Naive thymus-derived CD8-positive, alpha-beta T cell (primary cell): ENCODE data around the gene ZNF260. TPM values are rescaled to one million over a fixed set of nuclear protein-coding genes. Genes with fewer than 3 reads are reported as not detected.
"Not testable (repeated sequence)": the region's sequence is repeated elsewhere in the genome, so short reads cannot be mapped to it uniquely, and the experiment has no call there.

Source experiments
- ATAC-seq, 2 donors: fragments of 150-1000 bp; cut with Tn5 transposase in 1 of 2; sonication (Bioruptor Pico), chemical (Tn5 transposase) in 1 of 2; 1 replicate in 1 of 2; 2 replicates in 1 of 2; pipeline ENCODE4 v1.10.0; 2021; ENCODE audit warnings: mild to moderate bottlenecking in 2 of 2, moderate library complexity in 2 of 2
- POLR2A ChIA-PET: fragments of 350-600 bp; sonication (Branson Sonifier 250); formaldehyde crosslinking; loops from one replicate; lab custom pipeline; 2021; ENCODE audit warnings: antibody characterized with exemption; lab: Charles Lee
- DNase-seq, 10 donors: peaks; one replicate each; pipeline versions ENCODE4 v3.0.0 to v3.0.0-alpha.2; 2020 to 2022
- H3K27ac Mint-ChIP-seq, 10 donors: one replicate each; pipeline ENCODE4 v1.8.0; 2020 to 2022; ENCODE audit warnings: mild to moderate bottlenecking in 10 of 10, mixed read lengths in 10 of 10, moderate library complexity in 4 of 10, inconsistent platforms in 1 of 10
- H3K27me3 Mint-ChIP-seq, 5 donors: one replicate each; pipeline ENCODE4 v1.8.0; 2021 to 2022; ENCODE audit warnings: mixed read lengths in 5 of 5
- H3K36me3 Mint-ChIP-seq, 3 donors: one replicate each; pipeline ENCODE4 v1.8.0; 2020 to 2022; ENCODE audit warnings: mixed read lengths in 3 of 3, mild to moderate bottlenecking in 2 of 3, inconsistent platforms in 1 of 3
- H3K4me1 Mint-ChIP-seq, 4 donors: one replicate each; pipeline ENCODE4 v1.8.0; 2021 to 2022; ENCODE audit warnings: mixed read lengths in 4 of 4
- H3K4me3 Mint-ChIP-seq, 10 donors: one replicate each; pipeline ENCODE4 v1.8.0; 2020 to 2022; ENCODE audit warnings: mild to moderate bottlenecking in 10 of 10, mixed read lengths in 10 of 10, moderate library complexity in 6 of 10, inconsistent platforms in 1 of 10
- H3K9me3 Mint-ChIP-seq, 9 donors: one replicate each; pipeline ENCODE4 v1.8.0; 2020 to 2022; ENCODE audit warnings: mixed read lengths in 9 of 9, mild to moderate bottlenecking in 3 of 9, inconsistent platforms in 1 of 9, moderate library complexity in 1 of 9
- polyA plus RNA-seq, 3 donors: library from polyadenylated mRNA; unstranded; fragments of 300-500 nt; fragmentation: Illumina TruSeq; gene quantifications; one replicate each; pipeline ENCODE4 v1.2.3, GENCODE V29; 2021
- total RNA-seq, 8 experiments: library from RNA in 2 of 8; stranded (reverse) in 2 of 8; gene quantifications; one replicate each; pipeline ENCODE4 v1.2.3 and lab custom pipeline; 2021 to 2026

The ZNF260 gene
- total and polyA plus RNA-seq, 5 experiments from 2014 or later: 5.5 to 20.5 (median 9.8) TPM

- Mint-ChIP-seq H3K4me1 (peaks cover 19 to 32% (median 26%) of the 10 kb centered on the region in 4 donors), H3K9me3 (peaks cover 0 to 77% (median 33%) of the 10 kb centered on the region in 9 donors), H3K36me3 (peaks cover 32 to 67% (median 34%) of the 10 kb centered on the region in 3 donors), H3K27me3 (no peaks in the 10 kb centered on the region), H3K27ac (peak overlapping the region; percentile 93 to 99 (median 98)), H3K4me3 (peak overlapping the region; percentile 94 to 100 (median 98))
- DNase-seq (no peak), ATAC-seq (no peak)
- POLR2A ChIA-PET: interaction anchor here (0.6 to 3.0 kb wide), 13 partner anchors 38 to 683 kb away, joined by 3 to 32 read pairs (median 7); partner anchors contain the start of genes CAPNS1, ZFP14, ZNF146 and ZNF345
These were observed 238 bp downstream of the ZNF260 start for GRCh38 chr19:36527873-36528193.

- peaks cover 34 to 67% (median 38%) of the 10 kb centered on the region in 3 donors for H3K36me3 Mint-ChIP-seq
- peak overlapping the region in 3 of 10 donors; percentile 98 to 99 (median 99) for H3K27ac Mint-ChIP-seq
- no peak for DNase-seq
- no peak for ATAC-seq
- POLR2A ChIA-PET: interaction anchor here (0.6 to 2.5 kb wide), 10 partner anchors 38 to 388 kb away, joined by 3 to 32 read pairs (median 6); partner anchors contain the start of genes CAPNS1, ZFP14, ZNF146 and ZNF345
- peaks cover 19 to 34% (median 26%) of the 10 kb centered on the region in 4 donors for H3K4me1 Mint-ChIP-seq
- peaks cover 0 to 77% (median 35%) of the 10 kb centered on the region in 9 donors for H3K9me3 Mint-ChIP-seq
- H3K27me3 Mint-ChIP-seq: no peaks in the 10 kb centered on the region
- peak overlapping the region; percentile 94 to 100 (median 98) for H3K4me3 Mint-ChIP-seq
These were observed 730 bp downstream of the ZNF260 start for GRCh38 chr19:36527341-36527740.

- no peaks in the 10 kb centered on the region for H3K27me3 Mint-ChIP-seq
- DNase-seq (no peak), ATAC-seq (no peak)
- H3K36me3 Mint-ChIP-seq: peaks cover 34 to 69% (median 39%) of the 10 kb centered on the region in 3 donors
- POLR2A ChIA-PET: interaction anchor here (1.0 kb wide), 1 partner anchor 78 kb away, joined by 3 read pairs; the partner anchor contains the start of gene ZNF382
- H3K4me1 Mint-ChIP-seq: peaks cover 19 to 34% (median 26%) of the 10 kb centered on the region in 4 donors
- H3K9me3 Mint-ChIP-seq: peaks cover 0 to 79% (median 35%) of the 10 kb centered on the region in 9 donors
- peak overlapping the region in 9 of 10 donors; percentile 33 to 100 (median 71) for H3K4me3 Mint-ChIP-seq
- H3K27ac Mint-ChIP-seq: peak overlapping the region in 4 of 10 donors; percentile 7 to 65 (median 28)
These were observed 1.5 kb downstream of the ZNF260 start for GRCh38 chr19:36526581-36526980.

GRCh38 chr19:36524617-36525016 lies 3.5 kb downstream of the ZNF260 start:
- Mint-ChIP-seq H3K4me3 (peak overlapping the region in 3 of 10 donors; percentile 10 to 42 (median 16)), H3K27me3 (no peaks in the 10 kb centered on the region), H3K9me3 (peaks cover 0 to 84% (median 31%) of the 10 kb centered on the region in 9 donors), H3K4me1 (peaks cover 19 to 34% (median 26%) of the 10 kb centered on the region in 4 donors), H3K27ac (no peak overlapping the region), H3K36me3 (peaks cover 34 to 76% (median 57%) of the 10 kb centered on the region in 3 donors)
- DNase-seq: no peak
- POLR2A ChIA-PET: no interaction called here
- ATAC-seq: no peak

GRCh38 chr19:36514012-36514612 lies 14.0 kb downstream of the ZNF260 start:
- DNase-seq (no peak), ATAC-seq (no peak)
- Mint-ChIP-seq H3K9me3 (peaks cover 11 to 96% (median 55%) of the 10 kb centered on the region in 9 donors), H3K27ac (no peak overlapping the region), H3K36me3 (peaks cover 47 to 75% (median 57%) of the 10 kb centered on the region in 3 donors), H3K4me3 (no peak overlapping the region), H3K4me1 (no peaks in the 10 kb centered on the region), H3K27me3 (no peaks in the 10 kb centered on the region)
- POLR2A ChIA-PET: no interaction called here

- no peaks in the 10 kb centered on the region for H3K4me1 Mint-ChIP-seq
- H3K9me3 Mint-ChIP-seq: peaks cover 0 to 93% (median 22%) of the 10 kb centered on the region in 9 donors
- DNase-seq (no peak), ATAC-seq (no peak)
- H3K4me3 Mint-ChIP-seq: no peak overlapping the region
- no peaks in the 10 kb centered on the region for H3K27me3 Mint-ChIP-seq
- no peak overlapping the region for H3K27ac Mint-ChIP-seq
- POLR2A ChIA-PET: interaction anchor here (0.7 kb wide), 1 partner anchor 200 kb away, joined by 4 read pairs; no protein-coding TSS in a partner anchor
- peaks cover under 1 to 31% (median 24%) of the 10 kb centered on the region in 3 donors for H3K36me3 Mint-ChIP-seq
These were observed 19.7 kb downstream of the ZNF260 start for GRCh38 chr19:36508325-36508724.

GRCh38 chr19:36501973-36502372 lies 26.1 kb downstream of the ZNF260 start:
- H3K4me3 Mint-ChIP-seq: peak overlapping the region in 2 of 10 donors; percentile 3 to 47
- H3K9me3 Mint-ChIP-seq: peaks cover 0 to 85% (median 29%) of the 10 kb centered on the region in 9 donors
- no peaks in the 10 kb centered on the region for H3K27me3 Mint-ChIP-seq
- ATAC-seq: no peak
- H3K27ac Mint-ChIP-seq: no peak overlapping the region
- POLR2A ChIA-PET: no interaction called here
- no peak for DNase-seq
- no peaks in the 10 kb centered on the region for H3K4me1 Mint-ChIP-seq
- H3K36me3 Mint-ChIP-seq: peaks cover 3 to 27% (median 18%) of the 10 kb centered on the region in 3 donors

- H3K27me3 Mint-ChIP-seq: no peaks in the 10 kb centered on the region
- H3K4me3 Mint-ChIP-seq: no peak overlapping the region
- H3K36me3 Mint-ChIP-seq: peaks cover 3 to 21% (median 13%) of the 10 kb centered on the region in 3 donors
- POLR2A ChIA-PET: no interaction called here
- H3K9me3 Mint-ChIP-seq: peaks cover 0 to 75% (median 29%) of the 10 kb centered on the region in 9 donors
- H3K4me1 Mint-ChIP-seq: peaks cover 0 to 3% (median 0%) of the 10 kb centered on the region in 4 donors
- ATAC-seq (no peak), DNase-seq (no peak)
- H3K27ac Mint-ChIP-seq: no peak overlapping the region
These were observed 31.1 kb downstream of the ZNF260 start for GRCh38 chr19:36497001-36497400.

- ATAC-seq, H3K27me3 Mint-ChIP-seq, POLR2A ChIA-PET: not testable (repeated sequence)
- Mint-ChIP-seq H3K9me3 (peaks cover 0 to 54% (median 17%) of the 10 kb centered on the region in 9 donors), H3K36me3 (peaks cover 0 to 17% (median 10%) of the 10 kb centered on the region in 3 donors), H3K27ac (peak overlapping the region in 1 of 10 donors; percentile 46), H3K4me3 (peak overlapping the region in 1 of 10 donors; percentile 10), H3K4me1 (peaks cover 22 to 25% (median 24%) of the 10 kb centered on the region in 4 donors)
- DNase-seq: peak in 3 of 10 donors; percentile 4 to 62 (median 10)
These were observed 35.2 kb downstream of the ZNF260 start for GRCh38 chr19:36492689-36493453.

- not testable (repeated sequence) for ATAC-seq, H3K27me3 Mint-ChIP-seq, DNase-seq
- peak overlapping the region in 5 of 10 donors; percentile 31 to 99 (median 48) for H3K4me3 Mint-ChIP-seq
- peak overlapping the region in 3 of 10 donors; percentile 44 to 99 (median 60) for H3K27ac Mint-ChIP-seq
- peaks cover 0 to 48% (median 12%) of the 10 kb centered on the region in 9 donors for H3K9me3 Mint-ChIP-seq
- peaks cover 9 to 17% (median 14%) of the 10 kb centered on the region in 3 donors for H3K36me3 Mint-ChIP-seq
- POLR2A ChIA-PET: interaction anchor here (2.3 kb wide), 1 partner anchor 38 kb away, joined by 32 read pairs; the partner anchor contains the start of gene ZNF260
- H3K4me1 Mint-ChIP-seq: peaks cover 23 to 36% (median 33%) of the 10 kb centered on the region in 4 donors
These were observed 37.2 kb downstream of the ZNF260 start for GRCh38 chr19:36490846-36491245.

GRCh38 chr19:36489920-36490415 lies 38.1 kb downstream of the ZNF260 start:
- Mint-ChIP-seq H3K27me3 (no peaks in the 10 kb centered on the region), H3K4me3 (peak overlapping the region; percentile 92 to 100 (median 98)), H3K9me3 (peaks cover 0 to 48% (median 12%) of the 10 kb centered on the region in 9 donors), H3K27ac (peak overlapping the region; percentile 97 to 99 (median 99)), H3K4me1 (peaks cover 23 to 36% (median 33%) of the 10 kb centered on the region in 4 donors), H3K36me3 (peaks cover 13 to 21% (median 15%) of the 10 kb centered on the region in 3 donors)
- peak; percentile 51 to 69 for ATAC-seq
- POLR2A ChIA-PET: interaction anchor here (0.9 to 2.3 kb wide), 18 partner anchors 12 to 1105 kb away, joined by 3 to 32 read pairs (median 6); partner anchors contain the start of genes THAP8, ZFP14, ZFP82 and ZNF146
- peak in 7 of 10 donors; percentile 55 to 84 (median 65) for DNase-seq
